A673 (cell line): Measurements from ENCODE around the gene RPL28. TPM values are rescaled to one million over a fixed set of nuclear protein-coding genes. Genes with fewer than 3 reads are reported as not detected.

ENCODE experiments used
- BruUV-seq: library from RNA; stranded (reverse); fragments of 400-500 nt; replicated peaks from 2 replicates; lab custom pipeline; 2021; lab: Mats Ljungman, UMichigan
- CTCF ChIA-PET: fragments of 300-600 bp; sonication (Branson Sonifier 250); formaldehyde crosslinking; loops from one replicate; lab custom pipeline; 2022; ENCODE audit warnings: antibody characterized with exemption; lab: Charles Lee
- POLR2A ChIA-PET: fragments of 300-600 bp; sonication (Branson Sonifier 250); formaldehyde crosslinking; loops from one replicate; lab custom pipeline; 2022; ENCODE audit warnings: antibody characterized with exemption; ENCODE audit not compliant: low non-redundant PET; lab: Charles Lee
- DNase-seq: peaks from one replicate; pipeline ENCODE4 v3.0.0-alpha.2; 2015; ENCODE audit warnings: low spot score
- H3K27ac ChIP-seq: fragments of 200-600 bp; sonication (generic); 2 replicates; pipeline ENCODE4 v1.5.1; 2016; ENCODE audit warnings: mixed run types, low read depth, mild to moderate bottlenecking, mixed read lengths, antibody characterized with exemption, low read length; ENCODE audit not compliant: poor library complexity, severe bottlenecking
- H3K27me3 ChIP-seq: fragments of 200-600 bp; sonication (generic); replicated peaks from 2 replicates; pipeline ENCODE4 v1.6.1; 2017; ENCODE audit warnings: mixed run types, low read depth, mild to moderate bottlenecking, mixed read lengths, antibody characterized with exemption, low read length; ENCODE audit not compliant: insufficient read depth, poor library complexity
- H3K36me3 ChIP-seq: fragments of 200-600 bp; sonication (generic); 2 replicates; pipeline ENCODE4 v1.6.1; 2016; ENCODE audit warnings: mixed run types, mild to moderate bottlenecking, mixed read lengths, antibody characterized with exemption, low read length; ENCODE audit not compliant: insufficient read depth, poor library complexity, severe bottlenecking
- H3K4me1 ChIP-seq: fragments of 200-600 bp; sonication (generic); 2 replicates; pipeline ENCODE4 v1.6.1; 2017; ENCODE audit warnings: mixed run types, mild to moderate bottlenecking, mixed read lengths, antibody characterized with exemption, low read length; ENCODE audit not compliant: insufficient read depth, poor library complexity, severe bottlenecking
- H3K4me3 ChIP-seq: fragments of 200-600 bp; sonication (generic); 2 replicates; pipeline ENCODE4 v1.5.1; 2016; ENCODE audit warnings: low read depth, mixed run types, mild to moderate bottlenecking, mixed read lengths, low read length; ENCODE audit not compliant: poor library complexity, severe bottlenecking
- H3K9me3 ChIP-seq: fragments of 200-600 bp; sonication (generic); 2 replicates; pipeline ENCODE4 v1.6.1; 2016; ENCODE audit warnings: mixed run types, low read depth, mild to moderate bottlenecking, mixed read lengths, antibody characterized with exemption, low read length; ENCODE audit not compliant: poor library complexity, severe bottlenecking
- CTCF ChIP-seq: fragments of 300-800, 200-600 bp; sonication (generic); conservative IDR thresholded peaks from 2 replicates; pipeline ENCODE4 v1.5.1; 2017; ENCODE audit warnings: low read depth, mild to moderate bottlenecking, antibody characterized with exemption, low read length, moderate library complexity, mixed read lengths
- EZH2 ChIP-seq: fragments of 200-600 bp; sonication (generic); IDR thresholded peaks from 2 replicates; pipeline ENCODE4 v1.6.1; 2017; ENCODE audit warnings: borderline replicate concordance, low read depth, mild to moderate bottlenecking, mixed read lengths, antibody characterized with exemption, low read length; ENCODE audit not compliant: poor library complexity, severe bottlenecking
- intact Hi-C: fragments of 100-400 bp; cut with micrococcal nuclease; formaldehyde crosslinking; loops from one replicate; pipeline ENCODE4 v1.10.0; 2022; ENCODE audit not compliant: unreplicated experiment
- total RNA-seq: library from RNA; stranded (reverse); gene quantifications from 2 replicates; pipeline ENCODE4 v1.2.3, GENCODE V29; 2021

The RPL28 gene
- total RNA-seq, 1 experiment from 2014 or later: 1,380 TPM

- CTCF ChIA-PET: no interaction called here
- Histone ChIP-seq H3K4me1 (peaks cover 8% of the 10 kb centered on the region), H3K27ac (peak overlapping the region; percentile 89), H3K36me3 (peaks cover 15% of the 10 kb centered on the region), H3K9me3 (no peaks in the 10 kb centered on the region), H3K27me3 (no peaks in the 10 kb centered on the region), H3K4me3 (peak overlapping the region; percentile 74)
- BruUV-seq: no TSS peak
- TF ChIP-seq EZH2 (no peak), CTCF (no peak)
- no peak for DNase-seq
- intact Hi-C loops: no loop called here
- POLR2A ChIA-PET: no interaction called here
These were observed 44.6 kb upstream of the RPL28 start for GRCh38 chr19:55341171-55341588.

- ChIA-PET POLR2A (no interaction called here), CTCF (no interaction called here)
- H3K27ac ChIP-seq: no peak overlapping the region
- peak overlapping the region; percentile 74 for H3K4me3 ChIP-seq
- TF ChIP-seq EZH2 (no peak), CTCF (no peak)
- H3K27me3 ChIP-seq: no peaks in the 10 kb centered on the region
- peaks cover 15% of the 10 kb centered on the region for H3K36me3 ChIP-seq
- H3K4me1 ChIP-seq: peaks cover 8% of the 10 kb centered on the region
- DNase-seq: no peak
- no peaks in the 10 kb centered on the region for H3K9me3 ChIP-seq
- intact Hi-C loops: no loop called here
- TSS peak; percentile 69 for BruUV-seq
These were observed 43.9 kb upstream of the RPL28 start for GRCh38 chr19:55341595-55342531.

GRCh38 chr19:55344444-55344843, 41.3 kb upstream of the RPL28 start:
- H3K27me3 ChIP-seq: no peaks in the 10 kb centered on the region
- POLR2A ChIA-PET: no interaction called here
- no peak for TF ChIP-seq EZH2
- TF ChIP-seq CTCF: no peak
- intact Hi-C loops: no loop called here
- BruUV-seq: no TSS peak
- no peak overlapping the region for H3K4me3 ChIP-seq
- CTCF ChIA-PET: no interaction called here
- DNase-seq: no peak
- no peaks in the 10 kb centered on the region for H3K9me3 ChIP-seq
- H3K36me3 ChIP-seq: peaks cover 15% of the 10 kb centered on the region
- H3K27ac ChIP-seq: no peak overlapping the region
- peaks cover 7% of the 10 kb centered on the region for H3K4me1 ChIP-seq
